CD4-positive, alpha-beta T cell treated with Interleukin-15 for 1 hour (primary cell): ENCODE measurements around the gene LRRC56.

Source experiments
- DNase-seq: peaks from one replicate; pipeline ENCODE4 v3.0.0-alpha.2; 2020

Gene LRRC56, protein sequence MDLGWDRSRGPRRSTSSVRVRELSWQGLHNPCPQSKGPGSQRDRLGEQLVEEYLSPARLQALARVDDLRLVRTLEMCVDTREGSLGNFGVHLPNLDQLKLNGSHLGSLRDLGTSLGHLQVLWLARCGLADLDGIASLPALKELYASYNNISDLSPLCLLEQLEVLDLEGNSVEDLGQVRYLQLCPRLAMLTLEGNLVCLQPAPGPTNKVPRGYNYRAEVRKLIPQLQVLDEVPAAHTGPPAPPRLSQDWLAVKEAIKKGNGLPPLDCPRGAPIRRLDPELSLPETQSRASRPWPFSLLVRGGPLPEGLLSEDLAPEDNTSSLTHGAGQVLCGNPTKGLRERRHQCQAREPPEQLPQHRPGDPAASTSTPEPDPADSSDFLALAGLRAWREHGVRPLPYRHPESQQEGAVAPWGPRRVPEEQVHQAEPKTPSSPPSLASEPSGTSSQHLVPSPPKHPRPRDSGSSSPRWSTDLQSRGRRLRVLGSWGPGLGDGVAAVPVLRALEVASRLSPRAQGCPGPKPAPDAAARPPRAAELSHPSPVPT

DNA sequence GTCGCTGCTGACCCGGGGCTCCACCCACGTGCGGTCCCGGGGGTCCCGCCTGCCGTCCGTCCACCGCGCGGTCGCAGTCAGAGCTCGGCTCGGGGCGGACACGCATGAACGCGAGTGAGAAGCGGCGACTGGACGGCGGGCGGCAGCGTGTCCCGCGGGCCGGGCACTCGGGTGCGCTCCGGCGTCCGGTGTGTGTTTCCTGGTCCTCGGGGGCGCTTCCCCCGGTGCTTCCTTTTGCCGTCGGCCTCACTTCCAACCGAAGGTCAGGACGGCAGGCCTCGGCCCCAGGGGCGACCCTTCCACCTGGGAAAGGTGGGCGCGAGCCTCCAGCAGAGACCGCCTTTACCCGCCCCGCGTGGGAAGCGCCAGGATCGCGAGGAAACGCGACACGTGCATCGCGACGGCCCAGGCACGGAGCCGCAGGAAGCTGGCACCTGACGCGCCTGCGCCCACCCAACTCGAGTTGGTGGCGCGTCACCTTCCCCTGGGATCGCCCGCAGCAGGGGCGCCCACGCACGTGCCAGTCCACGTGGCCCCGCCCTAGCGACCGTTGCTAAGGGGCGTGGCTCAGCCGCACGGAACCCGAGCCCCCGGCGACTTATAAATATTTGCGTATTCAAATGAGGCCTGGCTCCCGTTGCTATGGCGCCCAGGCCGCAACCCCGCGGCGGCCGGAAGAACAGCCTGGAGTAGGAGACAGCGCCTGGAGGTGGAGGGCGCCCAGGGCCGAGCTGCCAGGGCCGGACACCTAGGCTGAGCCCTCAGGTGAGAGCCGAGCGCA lies at the start of gene LRRC56:
Gene LRRC56, plus strand, starts transcription at position 687 of the 781 bp plus-strand sequence. CDS start 3,158 bp downstream, outside the sequence.
- DNase-seq = peak; percentile 97

DNA sequence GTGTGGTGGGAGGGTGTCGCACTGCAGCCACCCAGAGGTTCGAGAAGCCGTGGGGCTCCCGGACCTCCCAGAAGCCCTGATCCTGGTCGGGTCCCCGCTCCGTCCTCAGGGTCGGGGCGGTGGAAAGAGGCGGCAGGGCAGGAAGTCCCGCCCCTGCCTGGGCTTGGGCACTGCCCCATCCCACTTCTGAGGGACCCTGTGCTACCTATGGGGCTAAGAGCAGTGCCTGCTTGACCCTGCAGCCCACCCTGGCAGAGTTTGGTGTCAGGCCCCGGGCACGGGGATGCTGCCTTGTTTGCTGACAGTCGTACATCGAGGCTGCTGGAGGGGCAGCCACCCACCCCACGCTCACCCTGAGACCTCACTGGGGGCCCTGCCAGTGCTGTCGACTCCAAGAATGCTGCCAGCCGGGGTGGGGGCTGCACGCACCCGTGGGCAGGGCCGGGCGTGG lies 49.7 kb upstream of the LRRC56 start:
- DNase-seq = no peak

DNA sequence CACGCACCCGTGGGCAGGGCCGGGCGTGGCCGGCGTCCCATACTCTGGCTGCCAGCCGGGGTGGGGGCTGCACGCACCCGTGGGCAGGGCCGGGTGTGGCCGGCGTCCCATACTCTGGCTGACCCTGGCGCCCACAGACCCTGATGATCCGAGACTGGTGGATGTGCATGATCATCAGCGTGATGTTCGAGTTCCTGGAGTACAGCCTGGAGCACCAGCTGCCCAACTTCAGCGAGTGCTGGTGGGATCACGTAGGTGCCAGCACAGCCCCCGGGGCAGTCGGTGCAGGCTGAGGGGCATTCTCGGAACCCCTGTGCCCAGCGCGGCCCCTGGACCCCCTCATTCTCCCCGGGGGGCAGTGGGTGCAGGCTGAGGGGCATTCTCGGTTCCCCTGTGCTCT lies 49.3 kb upstream of the LRRC56 start:
- DNase-seq = no peak

DNA sequence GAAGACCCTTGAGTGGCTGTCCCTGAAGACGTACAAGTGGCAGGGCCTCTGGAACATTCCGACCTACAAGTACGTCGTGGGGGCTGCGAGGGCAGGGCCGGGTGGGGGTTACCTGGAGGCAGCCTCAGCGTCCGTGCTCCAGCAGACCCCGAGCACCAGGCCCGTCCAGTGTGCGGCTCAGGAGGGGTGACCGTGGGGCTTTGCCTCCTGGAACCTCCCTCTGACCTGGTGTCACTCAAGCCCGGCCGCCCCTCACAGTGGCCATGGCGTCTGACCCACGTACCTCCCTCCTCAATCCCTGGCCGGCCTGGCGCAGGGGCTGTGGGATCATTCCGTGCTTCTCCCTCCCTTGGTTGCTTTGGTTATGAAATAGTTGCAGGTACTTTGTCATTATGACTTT lies 48.7 kb upstream of the LRRC56 start:
- no peak for DNase-seq

DNA sequence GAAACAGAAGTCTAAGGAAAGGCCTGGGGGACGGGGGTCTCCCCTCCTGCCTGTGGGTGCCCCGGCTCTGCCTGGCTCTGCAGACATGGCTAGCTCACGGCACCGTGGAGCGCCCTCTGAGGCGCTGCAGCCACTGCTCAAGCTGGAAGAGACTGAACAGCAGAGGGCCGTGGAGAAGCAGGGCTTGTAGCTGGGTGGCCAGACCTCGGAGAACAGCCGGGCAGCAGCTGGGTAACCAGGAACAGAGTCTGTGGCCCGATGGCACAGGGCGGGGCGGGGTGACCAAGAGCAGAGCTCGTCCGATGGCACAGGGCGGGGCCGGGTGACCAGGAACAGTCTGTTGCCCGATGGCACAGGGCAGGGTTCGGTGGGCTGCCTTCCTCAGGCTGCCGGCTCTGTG lies 48.3 kb upstream of the LRRC56 start:
- no peak for DNase-seq

DNA sequence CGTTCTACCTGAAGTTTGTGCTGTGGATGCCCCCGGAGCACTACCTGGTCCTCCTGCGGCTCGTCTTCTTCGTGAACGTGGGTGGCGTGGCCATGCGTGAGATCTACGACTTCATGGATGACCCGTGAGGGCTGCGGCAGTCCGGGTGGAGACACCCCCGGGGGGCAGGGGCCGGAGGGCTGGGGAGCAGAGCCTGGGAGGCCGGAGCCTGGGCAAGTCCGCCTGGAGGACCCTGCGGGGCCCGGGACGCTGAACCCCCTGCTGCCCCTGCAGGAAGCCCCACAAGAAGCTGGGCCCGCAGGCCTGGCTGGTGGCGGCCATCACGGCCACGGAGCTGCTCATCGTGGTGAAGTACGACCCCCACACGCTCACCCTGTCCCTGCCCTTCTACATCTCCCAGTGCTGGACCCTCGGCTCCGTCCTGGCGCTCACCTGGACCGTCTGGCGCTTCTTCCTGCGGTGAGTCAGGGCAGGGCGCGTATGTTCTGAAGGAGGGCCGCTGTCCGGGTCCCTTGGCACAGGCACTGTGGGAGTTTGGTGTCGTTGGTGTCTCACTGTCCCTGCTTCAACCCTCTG lies 47.6 kb upstream of the LRRC56 start:
- no peak for DNase-seq

DNA sequence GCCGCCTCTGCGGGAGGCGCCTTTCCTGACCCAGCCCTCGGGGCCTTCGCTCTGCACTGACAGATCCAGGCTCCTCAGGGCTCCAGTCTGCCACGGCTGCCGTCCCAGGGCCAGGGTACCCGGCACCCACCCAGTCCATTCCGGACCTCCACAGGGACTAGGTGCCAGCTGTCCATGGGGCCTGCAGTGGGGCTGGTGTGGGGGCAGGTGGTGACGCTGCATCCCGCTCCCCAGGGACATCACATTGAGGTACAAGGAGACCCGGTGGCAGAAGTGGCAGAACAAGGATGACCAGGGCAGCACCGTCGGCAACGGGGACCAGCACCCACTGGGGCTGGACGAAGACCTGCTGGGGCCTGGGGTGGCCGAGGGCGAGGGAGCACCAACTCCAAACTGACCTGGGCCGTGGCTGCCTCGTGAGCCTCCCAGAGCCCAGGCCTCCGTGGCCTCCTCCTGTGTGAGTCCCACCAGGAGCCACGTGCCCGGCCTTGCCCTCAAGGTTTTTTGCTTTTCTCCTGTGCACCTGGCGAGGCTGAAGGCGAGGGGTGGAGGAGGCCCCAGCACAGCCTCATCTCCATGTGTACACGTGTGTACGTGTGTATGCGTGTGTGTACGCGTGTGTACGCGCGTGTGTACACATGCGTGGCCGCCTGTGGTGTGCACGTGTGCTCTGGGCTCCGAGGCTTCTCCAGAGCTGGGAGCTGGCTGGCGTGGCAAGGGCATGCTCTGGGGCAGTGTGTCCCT lies 47.0 kb upstream of the LRRC56 start:
- DNase-seq = no peak

DNA sequence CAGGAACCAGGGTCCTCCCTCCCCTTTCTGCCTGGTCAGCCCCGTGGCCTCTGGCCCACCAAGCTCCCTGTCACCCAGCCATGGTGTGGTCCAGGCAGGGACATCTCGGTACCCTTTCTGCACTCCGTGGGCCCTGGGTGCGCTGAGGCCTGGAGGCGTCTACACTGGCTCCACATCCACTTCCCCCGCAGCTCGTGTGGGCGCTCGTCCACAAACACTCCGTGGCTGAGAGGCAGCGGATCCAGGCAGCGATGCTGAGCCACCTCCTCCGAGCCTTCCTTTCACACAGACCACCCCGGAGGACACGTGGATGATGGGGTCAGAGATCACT lies 46.4 kb upstream of the LRRC56 start:
- DNase-seq = no peak

DNA sequence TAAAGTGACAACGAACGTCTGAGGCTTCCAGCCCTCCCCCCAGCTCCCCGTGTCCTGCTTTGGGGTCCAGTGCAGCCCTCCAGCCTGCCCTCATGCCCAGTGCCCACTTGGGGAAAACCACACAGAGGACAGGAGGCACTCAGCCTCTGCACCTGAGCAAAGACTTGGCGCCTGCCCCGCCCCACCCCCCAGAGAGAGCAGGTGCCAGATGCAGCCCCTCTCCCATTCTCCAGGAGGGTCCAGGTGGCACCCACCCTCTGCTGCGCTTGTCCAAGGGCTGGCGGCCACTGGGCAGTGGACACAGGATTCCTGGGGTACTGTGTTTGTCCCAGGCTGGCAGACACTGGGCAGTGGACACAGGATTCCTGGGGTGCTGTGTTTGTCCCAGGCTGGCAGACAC lies 46.0 kb upstream of the LRRC56 start:
- DNase-seq = no peak

DNA sequence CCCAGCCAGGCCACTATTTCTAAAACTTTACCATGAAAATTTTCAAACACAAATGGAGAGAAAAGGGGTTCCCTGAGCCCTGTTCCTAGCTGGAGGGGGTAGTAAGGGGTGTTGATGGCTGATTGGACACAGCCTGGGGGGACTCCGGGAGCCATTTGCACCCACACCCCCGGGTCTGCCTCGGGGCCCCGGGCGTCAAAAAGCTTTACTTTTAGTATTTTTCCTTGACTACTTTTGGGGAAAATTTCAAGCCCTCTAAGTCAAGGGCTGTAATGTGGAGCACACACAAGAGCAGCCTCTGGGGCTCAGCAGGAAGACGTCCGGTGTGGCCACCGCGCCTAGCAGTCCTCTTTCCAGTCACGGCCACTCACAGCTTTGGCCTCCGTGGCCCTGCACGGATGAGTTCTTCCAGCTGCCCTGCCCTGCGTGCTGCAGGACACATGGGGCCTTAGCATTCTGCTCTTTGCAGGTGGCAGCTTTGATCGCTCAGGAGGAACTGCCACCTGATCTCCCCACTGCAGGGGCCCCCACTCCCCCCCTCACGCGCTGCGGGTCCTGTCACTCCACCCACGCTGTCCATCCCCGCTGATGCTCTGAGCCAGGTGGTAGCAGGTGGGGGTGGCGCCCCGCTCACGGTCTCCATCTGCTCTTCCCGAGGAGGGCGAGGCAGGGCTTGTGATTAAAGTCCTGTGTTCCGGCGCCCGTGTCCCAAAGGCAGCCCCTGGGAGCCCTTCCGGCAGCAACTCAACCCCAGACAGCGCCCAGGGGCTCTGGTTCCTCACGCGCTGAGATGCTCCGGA lies 44.7 kb upstream of the LRRC56 start:
- no peak for DNase-seq

DNA sequence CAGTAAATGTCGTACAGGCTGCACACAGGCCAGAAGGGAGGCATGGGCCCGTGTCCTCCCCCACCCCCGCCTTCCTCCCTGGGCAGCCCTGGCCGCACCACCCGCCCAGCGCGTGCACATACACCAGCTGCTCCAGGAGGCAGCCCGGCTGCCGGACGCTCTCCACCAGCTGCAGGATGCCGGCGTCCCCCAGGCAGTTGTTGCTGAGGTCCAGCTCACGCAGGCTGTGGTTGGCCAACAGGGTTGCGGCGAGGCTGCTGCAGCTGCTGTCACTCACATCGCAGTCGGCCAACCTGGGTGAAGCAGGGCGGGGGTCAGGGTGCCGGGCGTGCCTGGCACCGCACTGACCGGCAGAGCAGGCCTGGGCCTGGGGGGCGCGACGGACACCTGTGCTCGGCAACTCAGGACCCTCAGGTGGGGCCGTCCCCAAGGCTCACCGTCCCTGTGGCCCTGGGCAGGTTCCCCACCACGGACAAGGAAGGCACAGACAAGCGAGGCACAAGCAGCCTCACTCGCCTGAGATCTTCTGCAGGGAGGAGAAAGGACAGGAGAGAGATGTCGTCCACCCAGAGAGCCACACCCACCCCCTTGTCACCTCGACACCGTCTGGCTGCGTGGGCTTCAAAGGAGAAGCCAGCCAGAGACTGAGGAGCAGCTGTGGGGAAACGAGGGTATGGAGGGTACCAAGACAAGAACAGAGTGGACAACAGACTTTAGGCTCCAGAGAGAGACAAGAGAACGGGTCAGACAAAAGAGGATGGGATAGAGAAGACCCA lies 42.4 kb upstream of the LRRC56 start:
- no peak for DNase-seq

DNA sequence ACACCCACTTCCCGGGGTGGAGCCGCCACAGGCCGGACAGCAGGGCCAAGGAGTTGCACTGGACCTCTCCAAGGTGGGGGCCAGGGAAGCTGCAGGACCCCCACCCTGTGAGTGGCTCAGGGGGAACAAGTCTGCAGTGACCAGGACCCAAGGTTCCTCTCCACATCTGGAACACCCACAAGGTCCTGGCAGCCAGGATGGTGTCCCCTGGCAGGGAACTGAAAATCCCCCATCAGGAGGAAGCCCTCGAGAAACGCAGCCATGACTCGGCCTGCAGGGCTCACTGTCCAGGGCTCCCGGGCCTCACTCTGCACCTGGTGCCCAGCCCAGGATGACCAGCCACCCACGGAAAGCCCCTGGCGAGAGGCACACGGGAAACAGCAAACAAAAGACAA lies 41.8 kb upstream of the LRRC56 start:
- no peak for DNase-seq

DNA sequence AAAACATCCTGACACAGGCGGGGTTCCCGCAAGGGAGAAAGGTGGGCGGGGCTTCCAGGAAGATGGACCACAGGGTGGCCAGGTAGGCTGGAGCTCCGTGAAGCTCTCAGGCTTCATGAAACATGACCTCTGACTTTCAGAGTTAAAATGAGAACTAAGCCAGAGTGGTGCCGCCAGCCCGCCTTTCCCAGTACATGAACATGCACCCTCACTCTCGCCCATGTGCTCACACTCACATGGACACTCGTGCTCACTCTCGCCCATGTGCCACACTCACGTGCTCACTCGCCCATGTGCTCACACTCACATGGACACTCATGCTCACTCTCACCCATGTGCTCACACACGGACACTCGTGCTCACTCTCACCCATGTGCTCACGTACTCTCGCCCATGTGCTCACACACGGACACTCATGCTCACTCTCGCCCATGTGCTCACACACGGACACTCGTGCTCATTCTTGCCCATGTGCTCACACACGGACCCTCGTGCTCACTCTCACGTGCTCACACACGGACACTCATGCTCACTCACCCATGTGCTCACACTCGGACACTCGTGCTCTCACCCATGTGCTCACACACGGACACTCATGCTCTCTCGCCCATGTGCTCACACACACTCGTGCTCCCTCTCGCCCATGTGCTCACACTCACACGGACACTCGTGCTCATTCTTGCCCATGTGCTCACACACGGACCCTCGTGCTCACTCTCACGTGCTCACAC lies 40.3 kb upstream of the LRRC56 start:
- DNase-seq = no peak

DNA sequence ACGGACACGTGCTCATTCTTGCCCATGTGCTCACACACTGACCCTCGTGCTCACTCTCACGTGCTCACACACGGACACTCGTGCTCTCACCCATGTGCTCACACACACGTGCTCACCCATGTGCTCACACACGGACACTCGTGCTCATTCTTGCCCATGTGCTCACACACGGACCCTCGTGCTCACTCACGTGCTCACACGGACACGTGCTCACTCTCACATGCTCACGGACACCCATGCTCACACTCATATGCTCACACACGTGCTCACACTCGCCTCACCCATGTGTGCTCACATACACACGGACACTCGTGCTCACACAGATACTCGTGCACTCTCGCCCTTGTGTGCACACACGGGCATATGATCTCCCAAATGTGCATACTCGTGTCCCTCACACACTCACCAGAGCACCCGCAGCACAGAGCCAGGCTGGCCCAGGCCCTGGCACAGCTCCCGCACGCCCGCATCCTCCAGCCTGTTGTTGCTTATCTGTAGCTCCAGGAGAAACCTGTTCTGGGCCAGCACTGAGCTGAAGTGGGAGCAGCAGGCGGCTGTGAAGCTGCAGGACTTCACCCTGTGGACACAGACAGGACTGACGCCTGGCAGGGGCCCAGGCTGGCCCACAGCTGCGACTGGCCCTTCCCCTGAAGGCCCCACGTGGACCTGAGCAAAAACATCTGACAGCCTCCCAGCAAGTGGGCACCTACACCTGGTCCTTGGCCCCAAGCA lies 39.6 kb upstream of the LRRC56 start:
- no peak for DNase-seq

DNA sequence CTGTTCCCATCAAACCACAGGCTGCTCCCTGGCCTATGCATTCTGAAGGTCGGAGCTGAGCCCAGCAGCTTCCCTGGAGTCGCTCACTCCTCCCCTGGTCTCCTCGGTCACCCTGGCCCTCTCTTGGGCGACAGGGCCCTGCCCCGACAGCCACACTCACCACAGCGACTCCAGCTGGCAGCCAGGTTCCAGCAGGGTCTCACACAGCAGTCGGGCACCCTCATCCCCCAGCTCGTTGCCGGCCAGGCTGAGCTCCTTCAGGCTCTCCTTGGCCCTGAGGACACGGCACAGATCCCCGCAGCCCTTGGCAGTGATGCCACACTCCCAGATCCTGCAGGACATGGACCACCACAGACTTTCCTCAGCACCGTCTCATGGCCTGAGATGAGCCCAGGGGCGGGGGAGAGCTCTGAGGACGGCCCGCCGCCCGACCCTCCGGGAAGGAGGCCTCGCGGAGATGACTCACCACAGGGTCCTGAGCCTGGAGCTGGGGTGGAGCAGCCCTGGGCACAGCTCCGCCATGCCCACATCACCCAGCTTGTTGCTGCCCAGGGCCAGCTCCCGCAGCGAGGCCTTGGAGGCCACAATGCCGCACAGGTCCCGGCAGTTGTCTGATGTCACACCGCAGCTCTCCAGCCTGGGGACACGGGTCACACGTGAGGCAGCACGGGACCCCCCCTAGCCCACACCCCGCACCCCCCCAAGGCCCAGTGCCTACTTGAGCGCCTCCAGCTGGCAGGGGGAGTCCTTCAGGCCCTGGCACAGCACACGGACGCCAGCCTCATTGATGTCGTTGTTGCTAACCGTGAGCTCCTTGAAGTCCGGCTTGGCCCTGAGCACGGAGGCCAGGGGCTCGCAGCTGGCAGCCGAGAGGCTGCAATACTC lies 38.8 kb upstream of the LRRC56 start:
- no peak for DNase-seq

DNA sequence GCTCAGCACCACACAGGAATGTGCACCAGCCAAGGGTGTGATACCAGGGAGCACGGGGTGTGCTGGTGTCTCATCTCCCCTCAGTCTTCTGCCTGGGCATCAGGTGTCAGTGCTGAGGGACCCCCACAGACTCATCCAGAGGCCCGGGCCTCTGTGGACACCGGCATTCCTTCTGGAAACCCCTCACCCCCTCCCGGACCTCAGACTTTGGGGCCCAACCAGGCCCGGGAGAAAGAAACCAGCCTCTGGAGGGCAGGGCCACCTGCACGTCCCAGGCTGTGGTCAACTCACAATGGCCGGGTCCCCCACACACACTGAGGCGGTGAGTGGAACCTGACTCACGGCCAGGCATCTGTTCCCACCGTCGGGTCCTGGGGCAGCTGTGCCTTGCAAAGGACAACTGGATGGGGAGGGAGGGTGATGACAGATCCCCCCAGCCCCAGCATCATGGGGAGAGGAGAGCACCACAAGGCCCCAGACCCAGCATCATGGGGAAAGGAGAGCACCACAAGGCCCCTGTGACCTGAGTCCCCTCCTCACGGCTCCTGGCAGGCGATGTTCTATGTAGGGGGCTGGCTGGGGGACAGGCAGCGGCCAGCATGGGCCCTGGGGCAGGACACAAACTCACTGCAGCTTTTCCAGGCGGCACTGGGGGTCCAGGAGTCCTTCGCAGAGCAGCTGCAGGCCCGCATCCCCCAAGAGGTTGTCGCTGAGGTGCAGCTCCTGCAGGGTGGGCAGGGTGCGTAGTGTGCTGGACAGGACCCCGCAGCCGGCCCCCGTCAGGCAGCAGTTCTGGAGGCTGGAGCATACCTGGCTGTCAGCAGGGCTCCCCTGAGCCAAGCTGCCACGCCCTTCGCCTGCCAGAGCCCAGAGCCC lies 37.9 kb upstream of the LRRC56 start:
- no peak for DNase-seq

DNA sequence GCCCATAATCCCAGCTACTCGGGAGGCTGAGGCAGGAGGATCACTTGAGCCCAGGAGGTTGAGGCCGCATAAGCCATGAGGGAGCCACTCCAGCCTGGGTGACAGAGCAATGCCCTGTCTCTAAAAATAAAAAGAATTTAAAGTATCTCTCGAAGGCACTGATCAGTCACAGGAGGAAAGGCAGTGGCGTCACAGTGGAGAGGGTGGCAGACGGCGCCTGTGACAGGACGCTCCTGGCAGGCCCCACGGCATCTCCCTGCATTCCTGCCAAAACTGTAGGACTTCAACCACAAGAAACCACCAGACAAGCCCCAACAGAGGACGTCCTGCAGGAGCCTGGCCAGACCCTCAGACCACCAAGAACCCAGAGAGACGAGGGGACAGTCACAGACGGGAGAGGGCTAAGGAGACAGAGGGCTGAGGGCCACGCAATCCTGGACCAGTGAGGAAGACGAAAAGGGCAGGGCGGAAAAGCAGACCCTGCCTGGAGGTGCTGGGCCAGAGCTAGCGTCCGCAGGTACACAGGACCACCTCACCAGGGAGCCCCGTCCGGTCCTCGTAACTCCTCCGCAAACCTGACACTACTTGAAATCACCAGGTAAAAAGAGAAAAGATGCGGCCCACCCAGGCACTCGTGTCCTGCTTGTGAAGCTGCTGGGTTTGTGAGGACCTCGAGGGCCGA lies 36.2 kb upstream of the LRRC56 start:
- no peak for DNase-seq
